Activated T-cell treated with anti-CD3 and anti-CD28 coated beads, Interleukin-2, amount 50 U/mL, for 72 hours (primary cell): ENCODE measurements around the gene ZC3H7B. TPM values are rescaled to one million over a fixed set of nuclear protein-coding genes. Genes with fewer than 3 reads are reported as not detected.
A peak's percentile ranks its signal among the peaks of the same experiment; 100 is the strongest.
"Not testable (repeated sequence)": the region's sequence is repeated elsewhere in the genome, so short reads cannot be mapped to it uniquely, and the experiment has no call there.

Experiments used
- ATAC-seq, 2 donors: fragments of 150-1000 bp; cut with Tn5 transposase; replicated peaks in 1 of 2; 2 replicates each; pipeline ENCODE4 v1.10.0; 2021; ENCODE audit warnings: moderate library complexity in 2 of 2, mild to moderate bottlenecking in 1 of 2
- DNase-seq, 2 donors: peaks; one replicate each; pipeline ENCODE4 v3.0.0; 2021 to 2022; ENCODE audit warnings: mixed read lengths in 1 of 2
- H3K27ac Mint-ChIP-seq: one replicate; pipeline ENCODE4 v1.8.0; 2022; ENCODE audit warnings: mild to moderate bottlenecking, moderate library complexity, mixed read lengths
- H3K27me3 Mint-ChIP-seq: one replicate; pipeline ENCODE4 v1.8.0; 2022; ENCODE audit warnings: low read depth, mixed read lengths
- H3K36me3 Mint-ChIP-seq, 2 donors: one replicate each; pipeline ENCODE4 v1.8.0; 2022; ENCODE audit warnings: mixed read lengths in 2 of 2, mild to moderate bottlenecking in 1 of 2; ENCODE audit not compliant: insufficient read depth in 2 of 2
- H3K4me1 Mint-ChIP-seq: one replicate; pipeline ENCODE4 v1.8.0; 2022; ENCODE audit warnings: low read depth, mixed read lengths
- H3K4me3 Mint-ChIP-seq, 2 donors: one replicate each; pipeline ENCODE4 v1.8.0; 2022; ENCODE audit warnings: mild to moderate bottlenecking in 2 of 2, mixed read lengths in 2 of 2, moderate library complexity in 2 of 2
- H3K9me3 Mint-ChIP-seq, 2 donors: one replicate each; pipeline ENCODE4 v1.8.0; 2022; ENCODE audit warnings: mixed read lengths in 2 of 2
- total RNA-seq, 2 donors: library from RNA; stranded (reverse); gene quantifications; one replicate each; pipeline ENCODE4 v1.2.3, GENCODE V29; 2022

ZC3H7B gene
- total RNA-seq, 2 donors from 2014 or later = 46.1 to 52.4 TPM

GRCh38 chr22:41294816-41295215 is 6.5 kb upstream of the ZC3H7B start:
- not testable (repeated sequence) for H3K36me3 Mint-ChIP-seq, H3K27me3 Mint-ChIP-seq, H3K4me1 Mint-ChIP-seq, ATAC-seq, H3K9me3 Mint-ChIP-seq, H3K27ac Mint-ChIP-seq, H3K4me3 Mint-ChIP-seq, DNase-seq

GRCh38 chr22:41296826-41297667 is 4.3 kb upstream of the ZC3H7B start:
- no peak for ATAC-seq
- H3K9me3 Mint-ChIP-seq = no peaks in the 10 kb centered on the region

GRCh38 chr22:41300661-41301060 is 664 bp upstream of the ZC3H7B start:
- Mint-ChIP-seq H3K4me1 (peaks cover 34% of the 10 kb centered on the region), H3K27ac (peak overlapping the region; percentile 74), H3K36me3 (peaks cover 0 to 1% of the 10 kb centered on the region in 2 donors), H3K27me3 (no peaks in the 10 kb centered on the region), H3K9me3 (no peaks in the 10 kb centered on the region), H3K4me3 (peak overlapping the region; percentile 77 to 80)
- DNase-seq (no peak), ATAC-seq (no peak)

More at GRCh38 chr22:41296826-41297667, 4.3 kb upstream of the ZC3H7B start:
- no peak overlapping the region for H3K4me3 Mint-ChIP-seq
- no peak for DNase-seq
- no peak overlapping the region for H3K27ac Mint-ChIP-seq
- no peaks in the 10 kb centered on the region for H3K27me3 Mint-ChIP-seq
- H3K4me1 Mint-ChIP-seq = peaks cover 7% of the 10 kb centered on the region
- no peaks in the 10 kb centered on the region for H3K36me3 Mint-ChIP-seq

- H3K27ac Mint-ChIP-seq = peak overlapping the region; percentile 47
- no peaks in the 10 kb centered on the region for H3K27me3 Mint-ChIP-seq
- peaks cover 0 to 2% of the 10 kb centered on the region in 2 donors for H3K36me3 Mint-ChIP-seq
- DNase-seq (peak; percentile 12 to 17), ATAC-seq (peak in 1 of 2 donors; percentile 2)
- no peaks in the 10 kb centered on the region for H3K9me3 Mint-ChIP-seq
- H3K4me3 Mint-ChIP-seq = peak overlapping the region; percentile 77 to 79
- peaks cover 40% of the 10 kb centered on the region for H3K4me1 Mint-ChIP-seq
Observed at GRCh38 chr22:41302021-41302767, 869 bp downstream of the ZC3H7B start.

- Mint-ChIP-seq H3K27me3 (no peaks in the 10 kb centered on the region), H3K36me3 (peaks cover 0 to 4% of the 10 kb centered on the region in 2 donors), H3K9me3 (no peaks in the 10 kb centered on the region), H3K27ac (peak overlapping the region; percentile 47), H3K4me3 (peak overlapping the region; percentile 77 to 79), H3K4me1 (peaks cover 42% of the 10 kb centered on the region)
- ATAC-seq = no peak
- no peak for DNase-seq
Observed at GRCh38 chr22:41302811-41303210, 1.5 kb downstream of the ZC3H7B start.

GRCh38 chr22:41305646-41306045 is 4.3 kb downstream of the ZC3H7B start:
- peaks cover 0 to 5% of the 10 kb centered on the region in 2 donors for H3K36me3 Mint-ChIP-seq
- no peaks in the 10 kb centered on the region for H3K9me3 Mint-ChIP-seq
- H3K4me3 Mint-ChIP-seq = no peak overlapping the region
- no peak overlapping the region for H3K27ac Mint-ChIP-seq
- peaks cover 56% of the 10 kb centered on the region for H3K4me1 Mint-ChIP-seq
- H3K27me3 Mint-ChIP-seq = no peaks in the 10 kb centered on the region
- DNase-seq (no peak), ATAC-seq (no peak)

- DNase-seq (no peak), ATAC-seq (no peak)
- Mint-ChIP-seq H3K36me3 (peaks cover 0 to 5% of the 10 kb centered on the region in 2 donors), H3K27ac (peak overlapping the region; percentile 74), H3K9me3 (no peaks in the 10 kb centered on the region), H3K4me1 (peaks cover 58% of the 10 kb centered on the region), H3K4me3 (no peak overlapping the region), H3K27me3 (no peaks in the 10 kb centered on the region)
Observed at GRCh38 chr22:41308054-41308453, 6.7 kb downstream of the ZC3H7B start.

GRCh38 chr22:41308544-41308947 is 7.2 kb downstream of the ZC3H7B start:
- H3K9me3 Mint-ChIP-seq = no peaks in the 10 kb centered on the region
- peak overlapping the region; percentile 74 for H3K27ac Mint-ChIP-seq

GRCh38 chr22:41310336-41310735 is 9.0 kb downstream of the ZC3H7B start:
- Mint-ChIP-seq H3K4me3 (no peak overlapping the region), H3K27ac (no peak overlapping the region), H3K36me3 (peaks cover 0 to 5% of the 10 kb centered on the region in 2 donors), H3K9me3 (no peaks in the 10 kb centered on the region), H3K27me3 (no peaks in the 10 kb centered on the region), H3K4me1 (peaks cover 40% of the 10 kb centered on the region)
- no peak for ATAC-seq
- no peak for DNase-seq

More at GRCh38 chr22:41308544-41308947, 7.2 kb downstream of the ZC3H7B start:
- peaks cover 0 to 5% of the 10 kb centered on the region in 2 donors for H3K36me3 Mint-ChIP-seq
- DNase-seq (no peak), ATAC-seq (no peak)
- no peak overlapping the region for H3K4me3 Mint-ChIP-seq
- H3K4me1 Mint-ChIP-seq = peaks cover 53% of the 10 kb centered on the region
- H3K27me3 Mint-ChIP-seq = no peaks in the 10 kb centered on the region

GRCh38 chr22:41311487-41311886 is 10.2 kb downstream of the ZC3H7B start:
- Mint-ChIP-seq H3K36me3 (peaks cover 0 to 4% of the 10 kb centered on the region in 2 donors), H3K4me1 (peaks cover 33% of the 10 kb centered on the region), H3K27ac (no peak overlapping the region), H3K27me3 (no peaks in the 10 kb centered on the region), H3K4me3 (no peak overlapping the region), H3K9me3 (no peaks in the 10 kb centered on the region)
- ATAC-seq (peak in 1 of 2 donors; percentile 25), DNase-seq (no peak)

- Mint-ChIP-seq H3K4me3 (no peak overlapping the region), H3K9me3 (no peaks in the 10 kb centered on the region), H3K36me3 (peaks cover 0 to 3% of the 10 kb centered on the region in 2 donors), H3K27me3 (no peaks in the 10 kb centered on the region), H3K27ac (no peak overlapping the region), H3K4me1 (peaks cover 20% of the 10 kb centered on the region)
- DNase-seq = no peak
- no peak for ATAC-seq
Observed at GRCh38 chr22:41314821-41315220, 13.5 kb downstream of the ZC3H7B start.

GRCh38 chr22:41315586-41315985 is 14.3 kb downstream of the ZC3H7B start:
- H3K9me3 Mint-ChIP-seq = no peaks in the 10 kb centered on the region
- H3K36me3 Mint-ChIP-seq = peaks cover 0 to 3% of the 10 kb centered on the region in 2 donors
- H3K27me3 Mint-ChIP-seq = no peaks in the 10 kb centered on the region
- no peak for ATAC-seq
- DNase-seq = no peak
- no peak overlapping the region for H3K27ac Mint-ChIP-seq
- no peak overlapping the region for H3K4me3 Mint-ChIP-seq
- peaks cover 18% of the 10 kb centered on the region for H3K4me1 Mint-ChIP-seq
